ENCODE measurements around the gene GPHN.

Gene GPHN

GRCh38 chr14:66507722-66508546, at the start of gene GPHN:
TSS of gene GPHN (plus strand) at chr14:66508147.
- DNase-seq, result peak; percentile 98

GRCh38 chr14:66459603-66460002, 48.3 kb upstream of the GPHN start:
- DNase-seq, result no peak

GRCh38 chr14:66464261-66464660, 43.7 kb upstream of the GPHN start:
- DNase-seq, result no peak

GRCh38 chr14:66468778-66469367, 39.1 kb upstream of the GPHN start:
- no peak for DNase-seq

- no peak for DNase-seq
Measured at GRCh38 chr14:66471584-66471983, 36.4 kb upstream of the GPHN start.

- no peak for DNase-seq
Measured at GRCh38 chr14:66472251-66472650, 35.7 kb upstream of the GPHN start.

- DNase-seq, result no peak
Measured at GRCh38 chr14:66473223-66473622, 34.7 kb upstream of the GPHN start.

- DNase-seq, result no peak
Measured at GRCh38 chr14:66476964-66477363, 31.0 kb upstream of the GPHN start.

- no peak for DNase-seq
Measured at GRCh38 chr14:66477567-66477966, 30.4 kb upstream of the GPHN start.

GRCh38 chr14:66482873-66483272, 25.1 kb upstream of the GPHN start:
- DNase-seq, result no peak

GRCh38 chr14:66483322-66483721, 24.6 kb upstream of the GPHN start:
- no peak for DNase-seq

GRCh38 chr14:66485029-66485428, 22.9 kb upstream of the GPHN start:
- DNase-seq, result no peak

GRCh38 chr14:66485910-66486421, 22.0 kb upstream of the GPHN start, which contains the start of gene CCDC196:
TSS of gene CCDC196 (plus strand) at chr14:66486371. CDS start at chr14:66486503, 132 bp downstream.
- no peak for DNase-seq

GRCh38 chr14:66487164-66487563, 20.8 kb upstream of the GPHN start:
- no peak for DNase-seq

- no peak for DNase-seq
Measured at GRCh38 chr14:66490143-66491111, 17.5 kb upstream of the GPHN start.

GRCh38 chr14:66493750-66494149, 14.2 kb upstream of the GPHN start:
- no peak for DNase-seq

GRCh38 chr14:66495218-66496098, 12.5 kb upstream of the GPHN start:
- peak; percentile 49 for DNase-seq

GRCh38 chr14:66496188-66496807, 11.6 kb upstream of the GPHN start:
- no peak for DNase-seq

- no peak for DNase-seq
Measured at GRCh38 chr14:66496911-66497310, 11.0 kb upstream of the GPHN start.

- no peak for DNase-seq
Measured at GRCh38 chr14:66498311-66498710, 9.6 kb upstream of the GPHN start.

GRCh38 chr14:66501592-66501991, 6.4 kb upstream of the GPHN start:
- no peak for DNase-seq
